Measurements from ENCODE around the gene VHLL.
"Not testable (repeated sequence)": the region's sequence is repeated elsewhere in the genome, so short reads cannot be mapped to it uniquely, and the experiment has no call there.

The VHLL gene

GRCh38 chr1:156298852-156299357 lies at the start of gene VHLL:
Gene VHLL, minus strand, starts transcription at chr1:156299307. Its CDS starts 118 bp downstream, at chr1:156299189.
- DNase-seq, result no peak

GRCh38 chr1:156347331-156347730 lies 48.2 kb upstream of the VHLL start:
- no peak for DNase-seq

- DNase-seq, result no peak
Observed at GRCh38 chr1:156346636-156347035, 47.5 kb upstream of the VHLL start.

- DNase-seq, result not testable (repeated sequence)
Observed at GRCh38 chr1:156346035-156346434, 46.9 kb upstream of the VHLL start.

- no peak for DNase-seq
Observed at GRCh38 chr1:156344409-156344808, 45.3 kb upstream of the VHLL start.

GRCh38 chr1:156342166-156342955 lies 43.3 kb upstream of the VHLL start:
- DNase-seq, result no peak

- peak; percentile 99 for DNase-seq
Observed at GRCh38 chr1:156338180-156338976, 39.3 kb upstream of the VHLL start, which contains the start of the genes CCT3 and TSACC. Gene CCT3, minus strand, starts transcription at chr1:156338292. Its CDS starts 108 bp downstream, at chr1:156338184. Gene TSACC, plus strand, starts transcription at chr1:156338526. Its CDS starts 1,232 bp downstream, at chr1:156339758.

- no peak for DNase-seq
Observed at GRCh38 chr1:156337888-156338179, 38.7 kb upstream of the VHLL start.

- DNase-seq, result no peak
Observed at GRCh38 chr1:156337052-156337887, 38.2 kb upstream of the VHLL start.

- DNase-seq, result no peak
Observed at GRCh38 chr1:156336242-156336641, 37.1 kb upstream of the VHLL start.

- DNase-seq, result not testable (repeated sequence)
Observed at GRCh38 chr1:156323179-156323578, 24.1 kb upstream of the VHLL start.

- no peak for DNase-seq
Observed at GRCh38 chr1:156320560-156320959, 21.5 kb upstream of the VHLL start.

- DNase-seq, result peak; percentile 16
Observed at GRCh38 chr1:156319664-156320063, 20.6 kb upstream of the VHLL start.

GRCh38 chr1:156316909-156317308 lies 17.8 kb upstream of the VHLL start:
- DNase-seq, result no peak

- DNase-seq, result no peak
Observed at GRCh38 chr1:156310962-156311361, 11.9 kb upstream of the VHLL start.

- DNase-seq, result no peak
Observed at GRCh38 chr1:156308078-156308477, 9.0 kb upstream of the VHLL start.

GRCh38 chr1:156305215-156305614 lies 6.1 kb upstream of the VHLL start:
- DNase-seq, result no peak

GRCh38 chr1:156303241-156303640 lies 4.1 kb upstream of the VHLL start:
- no peak for DNase-seq

GRCh38 chr1:156295391-156295947 lies 3.6 kb downstream of the VHLL start, which contains the start of gene GLMP:
Gene GLMP, minus strand, starts transcription at chr1:156295679. Its CDS starts 34 bp downstream, at chr1:156295645.
- peak; percentile 70 for DNase-seq

- DNase-seq, result no peak
Observed at GRCh38 chr1:156293895-156294294, 5.2 kb downstream of the VHLL start.

- DNase-seq, result no peak
Observed at GRCh38 chr1:156293098-156293434, 6.0 kb downstream of the VHLL start.

- DNase-seq, result peak; percentile 29
Observed at GRCh38 chr1:156291226-156292061, 7.7 kb downstream of the VHLL start.
